HL-60 (cell line): ENCODE measurements around the gene RTL10.

Source experiments
- DNase-seq, 2 experiments: peaks; one replicate each; pipeline ENCODE4 v3.0.0-alpha.2; 2010 to 2020; ENCODE audit warnings: low read depth in 1 of 2, low spot score in 1 of 2
- H3K27ac ChIP-seq: fragments of 250-450 bp; sonication (Bioruptor Pico); replicated peaks from 2 replicates; pipeline ENCODE4 v1.5.1; 2020; ENCODE audit warnings: mild to moderate bottlenecking, moderate library complexity
- H3K27me3 ChIP-seq: fragments of 250-450 bp; sonication (Bioruptor Pico); 2 replicates; pipeline ENCODE4 v1.5.1; 2021; ENCODE audit warnings: mild to moderate bottlenecking, moderate library complexity; ENCODE audit not compliant: insufficient read depth, poor library complexity, severe bottlenecking
- H3K4me3 ChIP-seq: replicated peaks from 2 replicates; pipeline ENCODE4 v1.5.1; 2011; ENCODE audit warnings: mild to moderate bottlenecking, control low read depth, low read length; ENCODE audit not compliant: insufficient read depth
- GABPA ChIP-seq: IDR thresholded peaks from 2 replicates; pipeline ENCODE4 v1.6.1; 2012; ENCODE audit warnings: low read depth
- POLR2AphosphoS5 ChIP-seq: IDR thresholded peaks from 2 replicates; pipeline ENCODE4 v1.6.1; 2012; ENCODE audit warnings: low read depth
- SPI1 ChIP-seq: IDR thresholded peaks from 2 replicates; pipeline ENCODE4 v1.6.1; 2012; ENCODE audit warnings: low read depth, mild to moderate bottlenecking, borderline replicate concordance
- TF ChIP-seq, protein P1 (sequence below): IDR thresholded peaks from 2 replicates; pipeline ENCODE4 v1.6.1; 2012; ENCODE audit warnings: low read depth; ENCODE audit not compliant: insufficient replicate concordance
- TF ChIP-seq, protein P2 (sequence below): IDR thresholded peaks from one replicate; pipeline ENCODE4 v1.5.1; 2011; ENCODE audit warnings: low read length, control low read depth, inconsistent platforms; ENCODE audit not compliant: insufficient read depth

The RTL10 gene

DNA sequence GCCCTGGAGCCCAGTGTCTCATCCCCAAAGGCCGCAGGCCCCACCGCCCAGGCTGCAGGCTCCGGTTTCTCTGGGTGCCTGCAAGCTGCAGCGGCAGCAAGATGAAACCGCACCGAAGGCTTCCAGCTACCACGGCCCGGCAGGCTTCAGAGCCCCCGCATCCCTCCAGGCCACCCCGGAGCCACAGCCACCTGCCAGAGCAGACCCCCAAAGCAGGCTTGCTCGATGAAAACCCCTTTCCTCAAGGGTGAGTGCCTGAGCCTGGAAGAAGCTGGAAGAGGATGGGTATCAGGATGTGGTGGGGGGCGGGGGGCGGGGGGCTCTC, 24.5 kb upstream of the RTL10 start:
- DNase-seq = no peak
- Histone ChIP-seq H3K27ac (no peak overlapping the region), H3K27me3 (no peaks in the 10 kb centered on the region), H3K4me3 (no peak overlapping the region)
- TF ChIP-seq, protein P1, sequence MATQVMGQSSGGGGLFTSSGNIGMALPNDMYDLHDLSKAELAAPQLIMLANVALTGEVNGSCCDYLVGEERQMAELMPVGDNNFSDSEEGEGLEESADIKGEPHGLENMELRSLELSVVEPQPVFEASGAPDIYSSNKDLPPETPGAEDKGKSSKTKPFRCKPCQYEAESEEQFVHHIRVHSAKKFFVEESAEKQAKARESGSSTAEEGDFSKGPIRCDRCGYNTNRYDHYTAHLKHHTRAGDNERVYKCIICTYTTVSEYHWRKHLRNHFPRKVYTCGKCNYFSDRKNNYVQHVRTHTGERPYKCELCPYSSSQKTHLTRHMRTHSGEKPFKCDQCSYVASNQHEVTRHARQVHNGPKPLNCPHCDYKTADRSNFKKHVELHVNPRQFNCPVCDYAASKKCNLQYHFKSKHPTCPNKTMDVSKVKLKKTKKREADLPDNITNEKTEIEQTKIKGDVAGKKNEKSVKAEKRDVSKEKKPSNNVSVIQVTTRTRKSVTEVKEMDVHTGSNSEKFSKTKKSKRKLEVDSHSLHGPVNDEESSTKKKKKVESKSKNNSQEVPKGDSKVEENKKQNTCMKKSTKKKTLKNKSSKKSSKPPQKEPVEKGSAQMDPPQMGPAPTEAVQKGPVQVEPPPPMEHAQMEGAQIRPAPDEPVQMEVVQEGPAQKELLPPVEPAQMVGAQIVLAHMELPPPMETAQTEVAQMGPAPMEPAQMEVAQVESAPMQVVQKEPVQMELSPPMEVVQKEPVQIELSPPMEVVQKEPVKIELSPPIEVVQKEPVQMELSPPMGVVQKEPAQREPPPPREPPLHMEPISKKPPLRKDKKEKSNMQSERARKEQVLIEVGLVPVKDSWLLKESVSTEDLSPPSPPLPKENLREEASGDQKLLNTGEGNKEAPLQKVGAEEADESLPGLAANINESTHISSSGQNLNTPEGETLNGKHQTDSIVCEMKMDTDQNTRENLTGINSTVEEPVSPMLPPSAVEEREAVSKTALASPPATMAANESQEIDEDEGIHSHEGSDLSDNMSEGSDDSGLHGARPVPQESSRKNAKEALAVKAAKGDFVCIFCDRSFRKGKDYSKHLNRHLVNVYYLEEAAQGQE = no peak
- TF ChIP-seq, protein P2, sequence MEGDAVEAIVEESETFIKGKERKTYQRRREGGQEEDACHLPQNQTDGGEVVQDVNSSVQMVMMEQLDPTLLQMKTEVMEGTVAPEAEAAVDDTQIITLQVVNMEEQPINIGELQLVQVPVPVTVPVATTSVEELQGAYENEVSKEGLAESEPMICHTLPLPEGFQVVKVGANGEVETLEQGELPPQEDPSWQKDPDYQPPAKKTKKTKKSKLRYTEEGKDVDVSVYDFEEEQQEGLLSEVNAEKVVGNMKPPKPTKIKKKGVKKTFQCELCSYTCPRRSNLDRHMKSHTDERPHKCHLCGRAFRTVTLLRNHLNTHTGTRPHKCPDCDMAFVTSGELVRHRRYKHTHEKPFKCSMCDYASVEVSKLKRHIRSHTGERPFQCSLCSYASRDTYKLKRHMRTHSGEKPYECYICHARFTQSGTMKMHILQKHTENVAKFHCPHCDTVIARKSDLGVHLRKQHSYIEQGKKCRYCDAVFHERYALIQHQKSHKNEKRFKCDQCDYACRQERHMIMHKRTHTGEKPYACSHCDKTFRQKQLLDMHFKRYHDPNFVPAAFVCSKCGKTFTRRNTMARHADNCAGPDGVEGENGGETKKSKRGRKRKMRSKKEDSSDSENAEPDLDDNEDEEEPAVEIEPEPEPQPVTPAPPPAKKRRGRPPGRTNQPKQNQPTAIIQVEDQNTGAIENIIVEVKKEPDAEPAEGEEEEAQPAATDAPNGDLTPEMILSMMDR = no peak
- TF ChIP-seq GABPA = no peak
- TF ChIP-seq POLR2AphosphoS5 = no peak
- TF ChIP-seq SPI1 = no peak

DNA sequence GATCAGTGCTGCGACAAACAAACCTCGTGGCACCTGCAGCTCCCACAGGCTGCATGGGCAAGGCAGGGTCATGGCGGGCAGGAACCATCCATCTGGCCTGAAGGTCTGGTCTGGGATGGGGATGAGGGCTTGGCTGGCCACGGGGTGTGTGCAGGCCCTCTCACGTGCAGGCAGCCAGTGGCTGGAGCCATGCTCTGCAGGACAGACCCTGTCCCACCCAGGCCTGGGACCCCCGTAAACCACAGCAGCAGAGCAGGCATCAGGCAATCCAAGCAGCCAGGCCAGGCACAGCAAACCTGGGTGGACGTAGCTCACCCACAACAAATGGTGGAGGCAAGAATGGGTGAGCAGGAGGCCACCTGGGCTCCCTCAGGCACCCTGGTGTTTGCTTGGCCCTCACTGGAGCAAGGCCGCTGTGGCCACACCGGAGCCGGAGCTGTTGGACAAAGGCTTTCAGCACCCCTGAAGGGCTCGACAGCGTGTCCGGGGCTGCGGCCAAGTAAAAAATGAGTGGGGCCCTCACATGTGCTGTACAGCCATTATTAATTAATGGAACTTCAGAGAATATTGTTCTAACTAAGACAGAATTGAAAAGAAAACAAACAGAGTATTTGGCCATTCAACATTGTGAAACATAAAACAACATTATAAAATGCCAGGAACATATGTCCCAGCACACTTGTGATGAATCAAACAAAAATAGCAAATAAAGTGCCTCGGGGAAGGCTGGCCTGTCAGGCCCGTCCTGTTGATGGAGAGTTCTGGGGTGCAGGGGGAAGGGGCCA, 24.0 kb upstream of the RTL10 start:
- TF ChIP-seq SPI1 = no peak
- TF ChIP-seq, protein P1 = no peak
- no peak for TF ChIP-seq POLR2AphosphoS5
- TF ChIP-seq, protein P2 = no peak
- no peak for TF ChIP-seq GABPA
- Histone ChIP-seq H3K27me3 (no peaks in the 10 kb centered on the region), H3K27ac (no peak overlapping the region), H3K4me3 (no peak overlapping the region)
- no peak for DNase-seq

DNA sequence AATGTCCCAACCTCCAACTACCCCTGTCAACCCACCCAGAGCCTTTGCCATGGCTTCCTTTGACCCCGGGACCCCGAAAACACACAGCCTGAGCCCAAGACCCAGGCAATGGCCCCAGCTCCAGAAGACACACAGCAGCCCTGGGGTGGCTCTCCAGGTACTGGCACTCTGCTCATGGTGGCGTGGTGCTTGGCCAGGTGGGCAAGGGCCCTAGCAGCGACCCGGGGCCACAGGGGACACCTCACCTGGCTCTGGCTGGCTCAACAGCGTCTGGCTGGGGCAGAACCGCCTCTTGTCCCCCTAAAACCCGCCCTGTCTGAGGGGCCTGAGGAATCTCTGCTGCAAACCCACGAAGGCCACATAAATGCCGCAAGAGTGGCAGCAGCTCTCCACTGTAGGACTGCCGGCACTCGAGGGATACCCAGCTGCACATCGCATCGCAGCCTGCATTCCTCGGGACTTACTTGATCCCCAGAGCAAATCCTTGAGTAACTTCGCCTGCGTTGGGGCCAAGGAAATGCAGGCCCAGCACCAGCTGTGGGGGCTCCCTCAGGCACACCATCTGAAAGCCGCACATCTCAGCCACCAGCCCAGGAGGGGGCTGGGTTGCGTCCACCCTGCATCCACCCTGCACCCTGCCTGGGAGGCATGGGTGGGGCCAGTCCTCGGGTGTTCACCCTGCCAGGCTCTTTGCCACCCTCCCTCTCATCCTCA, 23.1 kb upstream of the RTL10 start:
- H3K27me3 ChIP-seq = no peaks in the 10 kb centered on the region
- DNase-seq = no peak
- H3K27ac ChIP-seq = no peak overlapping the region
- TF ChIP-seq POLR2AphosphoS5 = no peak
- TF ChIP-seq, protein P1 = no peak
- H3K4me3 ChIP-seq = no peak overlapping the region
